Chondrocyte (in vitro differentiated cells): ENCODE measurements around the gene PHF10. TPM values are rescaled to one million over a fixed set of nuclear protein-coding genes. Genes with fewer than 3 reads are reported as not detected.

Experiments
- DNase-seq: peaks from one replicate; pipeline ENCODE4 v3.0.0; 2021; ENCODE audit warnings: mixed read lengths, low spot score
- H3K27ac Mint-ChIP-seq: one replicate; pipeline ENCODE4 v1.8.0; 2021; ENCODE audit warnings: mild to moderate bottlenecking, moderate library complexity, mixed read lengths; ENCODE audit not compliant: unreplicated experiment
- H3K27me3 Mint-ChIP-seq: 2 replicates; pipeline ENCODE4 v1.8.0; 2021; ENCODE audit warnings: low read depth, mixed read lengths
- H3K36me3 Mint-ChIP-seq: 2 replicates; pipeline ENCODE4 v1.8.0; 2021; ENCODE audit warnings: low read depth, mixed read lengths
- H3K4me1 Mint-ChIP-seq: 2 replicates; pipeline ENCODE4 v1.8.0; 2021; ENCODE audit warnings: low read depth, mild to moderate bottlenecking, mixed read lengths
- H3K4me3 Mint-ChIP-seq: one replicate; pipeline ENCODE4 v1.8.0; 2021; ENCODE audit warnings: mild to moderate bottlenecking, moderate library complexity, mixed read lengths; ENCODE audit not compliant: unreplicated experiment
- H3K9me3 Mint-ChIP-seq: 2 replicates; pipeline ENCODE4 v1.8.0; 2021; ENCODE audit warnings: low read depth, mixed read lengths
- CTCF ChIP-seq: fragments of 200-600 bp; sonication (generic); IDR thresholded peaks from 2 replicates; pipeline ENCODE4 v1.5.0; 2021; ENCODE audit warnings: antibody characterized with exemption, mild to moderate bottlenecking, moderate library complexity
- total RNA-seq: library from RNA; stranded (reverse); gene quantifications from 3 replicates; pipeline ENCODE4 v1.2.1, GENCODE V29; 2021

PHF10 gene
- total RNA-seq, 1 donor from 2014 or later = 53.2 TPM

- H3K36me3 Mint-ChIP-seq = peaks cover 17% of the 10 kb centered on the region
- H3K4me1 Mint-ChIP-seq = peaks cover 8% of the 10 kb centered on the region
- no peak for TF ChIP-seq CTCF
- H3K27me3 Mint-ChIP-seq = no peaks in the 10 kb centered on the region
- no peak for DNase-seq
- H3K9me3 Mint-ChIP-seq = no peaks in the 10 kb centered on the region
- H3K4me3 Mint-ChIP-seq = no peak overlapping the region
- H3K27ac Mint-ChIP-seq = peak overlapping the region; percentile 12
Observed at GRCh38 chr6:169710009-169710408, 14.3 kb downstream of the PHF10 start.

- no peak overlapping the region for H3K4me3 Mint-ChIP-seq
Observed at GRCh38 chr6:169709293-169709692, 15.0 kb downstream of the PHF10 start.

DNA sequence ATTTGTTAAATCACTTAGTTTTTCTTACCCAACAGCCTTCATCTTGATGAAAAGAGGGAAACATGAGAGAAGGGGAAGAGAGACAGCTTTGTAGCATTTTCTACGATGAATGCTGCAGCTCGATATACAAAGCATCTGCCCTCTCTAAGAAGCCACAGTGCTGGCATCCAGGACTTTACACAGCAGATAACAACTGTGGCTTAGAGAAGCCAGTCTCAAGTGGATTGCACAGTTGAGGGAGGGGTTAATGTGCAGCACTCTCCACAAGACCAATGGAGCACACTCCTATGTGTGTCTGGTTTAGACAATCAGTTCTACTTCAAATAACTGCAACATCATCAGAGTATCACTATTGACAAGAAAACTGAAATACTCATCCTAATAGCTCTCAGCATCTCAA is 16.5 kb downstream of the PHF10 start:
- H3K4me3 Mint-ChIP-seq = no peak overlapping the region
- H3K36me3 Mint-ChIP-seq = peaks cover 9% of the 10 kb centered on the region
- no peaks in the 10 kb centered on the region for H3K27me3 Mint-ChIP-seq
- no peak overlapping the region for H3K27ac Mint-ChIP-seq
- no peak for DNase-seq
- H3K4me1 Mint-ChIP-seq = peaks cover 27% of the 10 kb centered on the region
- no peaks in the 10 kb centered on the region for H3K9me3 Mint-ChIP-seq
- no peak for TF ChIP-seq CTCF

More at GRCh38 chr6:169709293-169709692, 15.0 kb downstream of the PHF10 start:
- no peak overlapping the region for H3K27ac Mint-ChIP-seq
- no peaks in the 10 kb centered on the region for H3K27me3 Mint-ChIP-seq
- H3K9me3 Mint-ChIP-seq = no peaks in the 10 kb centered on the region
- DNase-seq = no peak
- H3K4me1 Mint-ChIP-seq = peaks cover 12% of the 10 kb centered on the region
- H3K36me3 Mint-ChIP-seq = peaks cover 12% of the 10 kb centered on the region
- TF ChIP-seq CTCF = no peak

- Mint-ChIP-seq H3K27me3 (no peaks in the 10 kb centered on the region), H3K4me1 (peaks cover 42% of the 10 kb centered on the region)
Observed at GRCh38 chr6:169702840-169703246, 21.5 kb downstream of the PHF10 start.

More at GRCh38 chr6:169702840-169703246, 21.5 kb downstream of the PHF10 start:
- no peaks in the 10 kb centered on the region for H3K9me3 Mint-ChIP-seq
- H3K4me3 Mint-ChIP-seq = peak overlapping the region; percentile 78
- H3K27ac Mint-ChIP-seq = peak overlapping the region; percentile 82
- no peak for TF ChIP-seq CTCF
- no peak for DNase-seq
- H3K36me3 Mint-ChIP-seq = peaks cover 4% of the 10 kb centered on the region
